ENCODE measurements around the gene CLTC. TPM values are rescaled to one million over a fixed set of nuclear protein-coding genes. Genes with fewer than 3 reads are reported as not detected.
A peak's percentile ranks its signal among the peaks of the same experiment; 100 is the strongest.

CLTC gene
- total RNA-seq, 1 experiment from 2014 or later = 206 TPM

DNA sequence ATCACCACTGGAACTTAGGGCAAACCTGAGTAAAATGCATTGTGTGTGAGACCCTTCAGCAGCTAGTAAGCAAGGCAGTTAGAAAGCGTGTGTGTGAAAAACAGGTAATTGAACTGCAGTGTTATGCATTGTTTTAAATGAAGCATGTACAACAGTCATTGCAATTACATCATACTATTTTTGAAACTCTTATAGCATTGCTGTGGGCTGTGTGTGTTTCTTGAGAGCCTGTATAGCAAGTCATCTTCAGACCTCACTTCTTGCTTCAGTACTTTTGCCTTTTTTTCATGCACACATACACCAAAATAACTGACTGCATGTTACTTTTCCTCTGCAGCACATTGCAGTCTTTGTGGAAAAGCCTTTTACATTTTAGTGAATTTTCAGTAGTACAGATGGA lies 68.3 kb downstream of the CLTC start:
- TF ChIP-seq EZH2 (IDR thresholded peaks at IDR 0.05; ENCODE audit: low read depth) = no peak
- TF ChIP-seq, protein P1, sequence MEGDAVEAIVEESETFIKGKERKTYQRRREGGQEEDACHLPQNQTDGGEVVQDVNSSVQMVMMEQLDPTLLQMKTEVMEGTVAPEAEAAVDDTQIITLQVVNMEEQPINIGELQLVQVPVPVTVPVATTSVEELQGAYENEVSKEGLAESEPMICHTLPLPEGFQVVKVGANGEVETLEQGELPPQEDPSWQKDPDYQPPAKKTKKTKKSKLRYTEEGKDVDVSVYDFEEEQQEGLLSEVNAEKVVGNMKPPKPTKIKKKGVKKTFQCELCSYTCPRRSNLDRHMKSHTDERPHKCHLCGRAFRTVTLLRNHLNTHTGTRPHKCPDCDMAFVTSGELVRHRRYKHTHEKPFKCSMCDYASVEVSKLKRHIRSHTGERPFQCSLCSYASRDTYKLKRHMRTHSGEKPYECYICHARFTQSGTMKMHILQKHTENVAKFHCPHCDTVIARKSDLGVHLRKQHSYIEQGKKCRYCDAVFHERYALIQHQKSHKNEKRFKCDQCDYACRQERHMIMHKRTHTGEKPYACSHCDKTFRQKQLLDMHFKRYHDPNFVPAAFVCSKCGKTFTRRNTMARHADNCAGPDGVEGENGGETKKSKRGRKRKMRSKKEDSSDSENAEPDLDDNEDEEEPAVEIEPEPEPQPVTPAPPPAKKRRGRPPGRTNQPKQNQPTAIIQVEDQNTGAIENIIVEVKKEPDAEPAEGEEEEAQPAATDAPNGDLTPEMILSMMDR (conservative IDR thresholded peaks at IDR 0.05) = no peak
- peaks cover 50% of the 10 kb centered on the region for H4K20me1 ChIP-seq (ENCODE audit: insufficient read depth)
- H3K4me1 ChIP-seq (replicated peaks; ENCODE audit: insufficient read depth) = peaks cover 8% of the 10 kb centered on the region; the same call in 1 of the 2 replicates
- intact Hi-C loops (cut with micrococcal nuclease; ENCODE audit: unreplicated experiment) = no loop called here
- DNase-seq = no peak
- POLR2A ChIA-PET (ENCODE audit: unreplicated experiment) = interaction anchor here (0.5 kb wide), 1 partner anchor 75 kb away, joined by 5 read pairs; no protein-coding TSS in a partner anchor
- peaks cover 80% of the 10 kb centered on the region for H3F3A ChIP-seq (ENCODE audit: insufficient read depth, low read depth)
- H3K4me2 ChIP-seq = no peak overlapping the region
- peak overlapping the region; percentile 48; the same call in 1 of the 2 replicates for H3K27ac ChIP-seq
- H2AFZ ChIP-seq = no peak overlapping the region
- H3K9me3 ChIP-seq (ENCODE audit: insufficient read depth, low read depth) = no peaks in the 10 kb centered on the region
- peaks cover 73% of the 10 kb centered on the region for H3K36me3 ChIP-seq (ENCODE audit: low read depth)
- no peaks in the 10 kb centered on the region for H3K9me2 ChIP-seq (ENCODE audit: insufficient read depth)
- no TSS peak for BruUV-seq (replicated peaks)
- CTCF ChIA-PET = no interaction called here
- peaks cover 42% of the 10 kb centered on the region for H3K79me2 ChIP-seq (ENCODE audit: low read depth)
- H3K4me3 ChIP-seq = no peak overlapping the region
- no peaks in the 10 kb centered on the region for H3K27me3 ChIP-seq (ENCODE audit: insufficient read depth, low read depth)

DNA sequence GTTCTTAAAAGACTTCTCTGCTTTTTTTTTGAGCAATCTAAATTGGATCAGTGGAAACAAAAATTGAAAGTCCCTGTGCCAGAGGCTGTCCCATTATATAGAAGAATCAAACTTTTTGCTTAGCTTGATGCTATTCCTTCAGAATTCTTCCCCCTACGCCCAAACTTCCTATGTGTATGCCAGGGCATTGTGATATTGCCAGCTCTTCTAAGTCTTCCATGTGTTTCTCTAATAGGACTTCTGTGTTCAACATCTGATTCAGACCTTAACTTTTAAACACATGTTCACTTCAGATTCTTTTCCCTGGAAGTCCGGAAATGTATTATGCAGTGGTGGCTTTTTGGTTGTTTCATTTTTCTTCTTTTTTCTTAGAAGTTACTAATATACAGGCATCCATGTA lies 68.8 kb downstream of the CLTC start:
- DNase-seq = no peak
- Histone ChIP-seq H3K4me2 (no peak overlapping the region), H3K4me1 (replicated peaks; ENCODE audit: insufficient read depth) (peaks cover 8% of the 10 kb centered on the region; the same call in 1 of the 2 replicates), H3F3A (ENCODE audit: insufficient read depth, low read depth) (peaks cover 78% of the 10 kb centered on the region), H4K20me1 (ENCODE audit: insufficient read depth) (peaks cover 47% of the 10 kb centered on the region), H3K36me3 (ENCODE audit: low read depth) (peaks cover 69% of the 10 kb centered on the region), H3K4me3 (no peak overlapping the region), H3K27ac (peak overlapping the region; percentile 48; the same call in 1 of the 2 replicates), H3K9me2 (ENCODE audit: insufficient read depth) (no peaks in the 10 kb centered on the region), H3K27me3 (ENCODE audit: insufficient read depth, low read depth) (no peaks in the 10 kb centered on the region), H3K9me3 (ENCODE audit: insufficient read depth, low read depth) (no peaks in the 10 kb centered on the region), H2AFZ (no peak overlapping the region), H3K79me2 (ENCODE audit: low read depth) (peaks cover 42% of the 10 kb centered on the region)
- BruUV-seq (replicated peaks) = no TSS peak
- intact Hi-C loops (cut with micrococcal nuclease; ENCODE audit: unreplicated experiment) = no loop called here
- ChIA-PET POLR2A (ENCODE audit: unreplicated experiment) (interaction anchor here (0.6 kb wide), 1 partner anchor 1029 kb away, joined by 4 read pairs; no protein-coding TSS in a partner anchor), CTCF (no interaction called here)
- TF ChIP-seq, protein P1 (conservative IDR thresholded peaks at IDR 0.05) = no peak
- no peak for TF ChIP-seq EZH2 (IDR thresholded peaks at IDR 0.05; ENCODE audit: low read depth)

DNA sequence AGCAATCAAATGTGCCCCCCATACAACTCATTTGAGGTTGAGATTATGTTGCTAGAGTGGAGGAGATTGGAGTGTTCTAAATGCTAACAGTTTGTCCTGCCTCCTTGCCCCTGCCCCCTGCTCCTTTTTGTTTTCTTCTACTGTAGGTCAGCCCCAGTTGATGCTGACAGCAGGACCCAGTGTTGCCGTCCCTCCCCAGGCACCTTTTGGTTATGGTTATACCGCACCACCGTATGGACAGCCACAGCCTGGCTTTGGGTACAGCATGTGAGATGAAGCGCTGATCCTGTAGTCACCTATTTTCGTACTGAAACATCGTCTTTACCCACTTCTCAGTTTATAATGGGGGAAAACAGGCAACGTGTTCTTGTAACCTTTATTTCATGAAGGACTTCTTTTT lies 73.9 kb downstream of the CLTC start:
- Histone ChIP-seq H3K27ac (peak overlapping the region; percentile 81; the same call in 1 of the 2 replicates), H2AFZ (no peak overlapping the region), H3K4me3 (no peak overlapping the region), H3K36me3 (ENCODE audit: low read depth) (peaks cover 71% of the 10 kb centered on the region), H3K4me1 (replicated peaks; ENCODE audit: insufficient read depth) (peaks cover 12% of the 10 kb centered on the region; the same call in 1 of the 2 replicates), H4K20me1 (ENCODE audit: insufficient read depth) (peaks cover 71% of the 10 kb centered on the region), H3F3A (ENCODE audit: insufficient read depth, low read depth) (peaks cover 93% of the 10 kb centered on the region), H3K27me3 (ENCODE audit: insufficient read depth, low read depth) (no peaks in the 10 kb centered on the region), H3K9me2 (ENCODE audit: insufficient read depth) (no peaks in the 10 kb centered on the region), H3K4me2 (no peak overlapping the region), H3K9me3 (ENCODE audit: insufficient read depth, low read depth) (no peaks in the 10 kb centered on the region), H3K79me2 (ENCODE audit: low read depth) (peaks cover 68% of the 10 kb centered on the region)
- TF ChIP-seq EZH2 (IDR thresholded peaks at IDR 0.05; ENCODE audit: low read depth) = no peak
- TF ChIP-seq, protein P1 (conservative IDR thresholded peaks at IDR 0.05) = no peak
- BruUV-seq (replicated peaks) = no TSS peak
- ChIA-PET POLR2A (ENCODE audit: unreplicated experiment) (no interaction called here), CTCF (no interaction called here)
- intact Hi-C loops (cut with micrococcal nuclease; ENCODE audit: unreplicated experiment) = no loop called here
- no peak for DNase-seq
